Brain microvascular endothelial cell (primary cell): Measurements from ENCODE around the gene PSMA2.
A peak's percentile ranks its signal among the peaks of the same experiment; 100 is the strongest.

ENCODE experiments used
- DNase-seq: peaks from one replicate; pipeline ENCODE4 v3.0.0-alpha.2; 2020
- H3K27ac ChIP-seq: fragments of 250-450 bp; sonication (Bioruptor Pico); 2 replicates; pipeline ENCODE4 v1.5.1; 2020; ENCODE audit warnings: mild to moderate bottlenecking, moderate library complexity
- H3K27me3 ChIP-seq: fragments of 250-450 bp; sonication (Bioruptor Pico); replicated peaks from 2 replicates; pipeline ENCODE4 v1.5.1; 2020; ENCODE audit warnings: mild to moderate bottlenecking
- H3K36me3 ChIP-seq: fragments of 250-450 bp; sonication (Bioruptor Pico); replicated peaks from 2 replicates; pipeline ENCODE4 v1.5.1; 2020; ENCODE audit warnings: mild to moderate bottlenecking
- H3K4me3 ChIP-seq: 2 replicates; pipeline ENCODE4 v1.5.1; 2011; ENCODE audit warnings: low read depth, mild to moderate bottlenecking, control low read depth, low read length, moderate library complexity
- CTCF ChIP-seq: IDR thresholded peaks from 2 replicates; pipeline ENCODE4 v1.5.1; 2011; ENCODE audit warnings: low read depth, mild to moderate bottlenecking, moderate library complexity, low read length, control low read depth, inconsistent platforms; ENCODE audit errors: missing control alignments
- in situ Hi-C: cut with HindIII; loops from 2 replicates; pipeline ENCODE4 v1.10.0; 2017; ENCODE audit warnings: low sequenced_read_pairs, low pct_ligation_motif_present

The PSMA2 gene

DNA sequence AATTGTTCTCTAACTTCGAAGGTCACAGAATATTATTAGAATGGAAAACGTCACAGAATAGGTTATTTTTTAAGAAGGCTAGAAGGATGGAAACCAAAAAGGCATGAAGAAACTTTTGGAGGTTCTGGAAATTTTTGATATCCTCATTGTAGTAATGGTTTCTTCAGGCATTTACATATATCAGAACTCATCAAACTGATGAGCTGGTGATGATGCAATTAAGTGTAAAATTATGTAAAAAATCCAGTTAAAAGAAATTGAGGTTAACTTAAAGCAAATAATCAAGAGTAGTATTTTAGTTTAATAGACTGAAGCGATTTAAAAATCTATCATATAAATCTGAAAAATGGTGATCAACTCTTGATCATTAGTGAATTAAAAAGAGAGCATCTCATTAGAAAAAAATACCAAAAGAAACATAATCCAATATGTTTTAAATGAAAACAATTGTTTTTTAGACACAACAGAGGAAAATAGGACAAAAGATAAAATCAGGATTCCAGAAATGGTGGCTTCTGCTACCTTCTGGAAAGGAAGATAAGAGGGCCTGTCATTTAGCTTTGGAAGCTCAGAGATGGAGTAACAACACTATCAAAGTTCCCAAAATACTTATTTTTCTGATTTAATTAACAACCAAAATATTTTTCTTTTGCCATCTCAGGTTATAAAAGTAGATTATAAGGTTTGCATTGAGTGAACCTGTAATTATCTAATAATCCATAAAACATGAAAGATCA, 9.8 kb downstream of the PSMA2 start:
- in situ Hi-C loops = no loop called here
- no peak for TF ChIP-seq CTCF
- H3K27ac ChIP-seq = no peak overlapping the region
- H3K36me3 ChIP-seq = peaks cover 60% of the 10 kb centered on the region
- DNase-seq = no peak
- no peak overlapping the region for H3K4me3 ChIP-seq
- H3K27me3 ChIP-seq = no peaks in the 10 kb centered on the region

DNA sequence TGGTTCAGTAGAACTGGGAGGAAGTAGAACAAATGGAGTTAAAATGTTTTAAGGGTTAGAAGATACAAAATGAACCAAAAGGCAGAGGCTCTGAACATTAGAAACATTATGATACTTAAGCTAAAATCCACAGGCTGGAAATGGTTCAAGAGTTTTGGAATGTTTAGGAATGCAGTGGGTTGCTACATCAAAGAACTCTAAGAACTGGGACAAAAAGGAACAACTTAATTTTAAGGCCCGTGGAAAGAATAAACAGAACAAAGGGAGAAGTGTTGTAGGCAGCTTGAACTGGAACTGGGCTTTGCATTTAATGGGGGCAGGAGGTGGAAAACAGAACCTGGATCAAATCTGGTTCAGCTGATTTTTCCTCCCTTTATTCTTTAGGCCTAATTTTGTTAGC, 16.6 kb downstream of the PSMA2 start:
- Histone ChIP-seq H3K27me3 (no peaks in the 10 kb centered on the region), H3K4me3 (no peak overlapping the region), H3K36me3 (peaks cover 28% of the 10 kb centered on the region), H3K27ac (no peak overlapping the region)
- DNase-seq = no peak
- in situ Hi-C loops = no loop called here
- no peak for TF ChIP-seq CTCF

DNA sequence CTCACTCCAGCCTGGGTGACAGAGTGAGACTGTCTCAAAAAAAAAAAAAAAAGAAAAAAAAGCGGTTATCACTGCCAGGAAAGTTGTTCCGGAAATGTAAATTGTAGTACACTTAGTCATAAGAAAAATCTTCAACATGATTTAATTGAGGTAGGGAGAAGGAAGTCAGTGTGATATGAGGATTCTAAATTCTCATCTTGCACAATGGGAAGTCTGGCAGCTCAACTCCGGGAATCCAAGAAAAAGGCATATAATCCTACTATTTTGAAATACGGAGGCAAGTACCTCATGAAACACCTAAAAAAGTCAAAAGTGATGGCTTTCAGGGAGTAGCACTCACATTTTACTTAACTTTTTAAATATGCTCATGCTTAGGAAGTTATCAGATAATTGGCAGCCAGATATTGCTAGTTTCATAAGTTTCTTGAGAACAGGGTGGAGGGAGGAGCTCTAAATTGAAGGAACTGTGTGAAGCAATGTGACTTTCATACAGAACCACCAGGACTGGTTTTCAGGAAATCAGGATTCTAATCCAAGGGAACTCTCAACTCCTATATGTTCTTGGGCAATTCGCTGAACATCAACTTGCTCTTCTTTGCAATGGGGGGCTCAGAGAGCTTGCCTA, 17.4 kb downstream of the PSMA2 start:
- Histone ChIP-seq H3K36me3 (peaks cover 20% of the 10 kb centered on the region), H3K4me3 (no peak overlapping the region), H3K27ac (peak overlapping the region; percentile 51), H3K27me3 (no peaks in the 10 kb centered on the region)
- TF ChIP-seq CTCF = no peak
- in situ Hi-C loops = no loop called here
- no peak for DNase-seq

DNA sequence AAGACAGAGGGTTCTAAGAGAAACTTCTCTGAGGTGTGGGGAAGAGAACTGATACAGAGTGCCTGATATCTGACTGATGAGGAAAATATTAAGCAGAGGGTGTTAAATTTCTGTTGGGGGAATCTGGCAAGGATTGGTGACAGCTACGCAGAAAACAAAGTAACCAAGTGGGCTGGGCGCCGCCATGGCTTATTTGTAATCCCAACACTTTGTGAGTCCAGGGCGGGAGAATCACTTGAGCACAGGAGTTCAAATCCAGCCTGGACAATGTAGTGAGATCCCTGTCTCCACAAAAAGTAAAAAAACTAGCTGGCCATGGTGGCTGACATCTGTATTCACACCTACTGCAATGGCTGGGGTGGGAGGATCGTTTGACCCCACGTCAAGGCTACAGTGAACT, 18.0 kb downstream of the PSMA2 start:
- no peak overlapping the region for H3K4me3 ChIP-seq
- peaks cover 18% of the 10 kb centered on the region for H3K36me3 ChIP-seq
- in situ Hi-C loops = no loop called here
- no peak for DNase-seq
- H3K27me3 ChIP-seq = no peaks in the 10 kb centered on the region
- no peak for TF ChIP-seq CTCF
- peak overlapping the region; percentile 53 for H3K27ac ChIP-seq

GRCh38 chr7:42913591-42913990, 18.4 kb downstream of the PSMA2 start:
- no peaks in the 10 kb centered on the region for H3K27me3 ChIP-seq
- H3K4me3 ChIP-seq = no peak overlapping the region
- H3K27ac ChIP-seq = peak overlapping the region; percentile 53
- H3K36me3 ChIP-seq = peaks cover 18% of the 10 kb centered on the region
- no peak for DNase-seq
- no peak for TF ChIP-seq CTCF
- in situ Hi-C loops = no loop called here
